SK-N-SH (cell line): ENCODE data around the gene SERPINB3. TPM values are rescaled to one million over a fixed set of nuclear protein-coding genes. Genes with fewer than 3 reads are reported as not detected.
"Not testable (repeated sequence)": the region's sequence is repeated elsewhere in the genome, so short reads cannot be mapped to it uniquely, and the experiment has no call there.

Experiments used
- CTCF ChIA-PET: fragments of 300-600, 350-600 bp; formaldehyde crosslinking; extraction: SDS; loops from one replicate; lab custom pipeline; 2021; lab: Yijun Ruan, JAX
- POLR2A ChIA-PET: fragments of 350-600 bp; sonication (Branson Sonifier 250); formaldehyde crosslinking; extraction: SDS; loops from one replicate; lab custom pipeline; 2020; ENCODE audit warnings: antibody characterized with exemption, inconsistent platforms; lab: Yijun Ruan, JAX
- DNase-seq: peaks from one replicate; pipeline ENCODE4 v3.0.0; 2012
- H2AFZ ChIP-seq: fragments of 200-600 bp; sonication (generic); 2 replicates; pipeline ENCODE4 v1.8.1; 2016; ENCODE audit warnings: antibody characterized with exemption, mild to moderate bottlenecking, low read depth
- H3F3A ChIP-seq: fragments of 200-600 bp; sonication (generic); replicated peaks from 2 replicates; pipeline ENCODE3; 2016; ENCODE audit warnings: antibody characterized with exemption, mild to moderate bottlenecking; ENCODE audit not compliant: insufficient read depth
- H3K27ac ChIP-seq, 2 experiments: fragments of 200-500 bp in 1 of 2; fragments of 200-600 bp in 1 of 2; sonication (Bioruptor generic) in 1 of 2; sonication (generic), shearing (Covaris generic) in 1 of 2; 2 replicates each; pipeline versions ENCODE4 v1.5.1 to v1.6.1; 2014 to 2016; ENCODE audit warnings: low read depth in 2 of 2, inconsistent platforms in 1 of 2, low read length in 1 of 2, mild to moderate bottlenecking in 1 of 2, mixed read lengths in 1 of 2
- H3K27me3 ChIP-seq: fragments of 200-600 bp; sonication (generic), shearing (Covaris generic); 2 replicates; pipeline ENCODE4 v1.6.1; 2016; ENCODE audit warnings: mixed run types; ENCODE audit not compliant: insufficient read depth
- H3K36me3 ChIP-seq, 2 experiments: fragments of 200-500 bp in 1 of 2; fragments of 200-600 bp in 1 of 2; sonication (Bioruptor generic) in 1 of 2; sonication (generic) in 1 of 2; replicated peaks in 1 of 2; 2 replicates each; pipeline versions ENCODE3 to v1.5.1; 2014 to 2016; ENCODE audit warnings: low read length in 1 of 2, mild to moderate bottlenecking in 1 of 2; ENCODE audit not compliant: insufficient read depth in 2 of 2, control insufficient read depth in 1 of 2
- H3K4me1 ChIP-seq, 2 experiments: fragments of 200-500 bp in 1 of 2; fragments of 200-600 bp in 1 of 2; sonication (Bioruptor generic) in 1 of 2; sonication (generic), shearing (Covaris generic) in 1 of 2; 2 replicates each; pipeline versions ENCODE4 v1.5.1 to v1.6.1; 2014 to 2016; ENCODE audit warnings: low read depth in 1 of 2, low read length in 1 of 2, mixed run types in 1 of 2; ENCODE audit not compliant: insufficient read depth in 2 of 2, control insufficient read depth in 1 of 2
- H3K4me2 ChIP-seq: fragments of 200-600 bp; sonication (generic), shearing (Covaris generic); 2 replicates; pipeline ENCODE4 v1.6.1; 2017; ENCODE audit warnings: mixed run types
- H3K4me3 ChIP-seq, 2 experiments: fragments of 200-500 bp in 1 of 2; fragments of 200-600 bp in 1 of 2; sonication (Bioruptor generic) in 1 of 2; sonication (generic), shearing (Covaris generic) in 1 of 2; 2 replicates each; pipeline versions ENCODE4 v1.5.1 to v1.8.1; 2014 to 2016; ENCODE audit warnings: low read depth in 2 of 2, inconsistent platforms in 1 of 2, low read length in 1 of 2, mild to moderate bottlenecking in 1 of 2, mixed read lengths in 1 of 2, moderate library complexity in 1 of 2
- H3K79me2 ChIP-seq: fragments of 200-600 bp; sonication (generic); 2 replicates; pipeline ENCODE4 v1.8.1; 2017; ENCODE audit warnings: mild to moderate bottlenecking; ENCODE audit not compliant: insufficient read depth
- H3K9ac ChIP-seq: fragments of 200-600 bp; sonication (generic); 2 replicates; pipeline ENCODE4 v1.6.1; 2017; ENCODE audit warnings: mixed run types
- H3K9me2 ChIP-seq: fragments of 200-600 bp; sonication (generic); 2 replicates; pipeline ENCODE4 v1.6.1; 2017; ENCODE audit warnings: mixed run types
- H3K9me3 ChIP-seq: fragments of 200-600 bp; sonication (generic); 2 replicates; pipeline ENCODE4 v1.6.1; 2017; ENCODE audit warnings: mixed run types, mild to moderate bottlenecking, moderate library complexity
- H4K20me1 ChIP-seq: fragments of 200-600 bp; sonication (generic); 2 replicates; pipeline ENCODE4 v1.6.1; 2017; ENCODE audit warnings: mild to moderate bottlenecking, mixed run types; ENCODE audit not compliant: insufficient read depth
- EP300 ChIP-seq, 2 experiments: IDR thresholded peaks; 2 replicates each; pipeline versions ENCODE4 v1.4.0 to v1.6.1; 2012; ENCODE audit warnings: borderline replicate concordance in 1 of 2, low read depth in 1 of 2, low read length in 1 of 2
- FOSL2 ChIP-seq: IDR thresholded peaks from 2 replicates; pipeline ENCODE4 v1.4.0; 2012; ENCODE audit warnings: low read depth, mild to moderate bottlenecking, moderate library complexity, borderline replicate concordance
- JUND ChIP-seq: IDR thresholded peaks from 2 replicates; pipeline ENCODE4 v1.4.0; 2012
- MEF2A ChIP-seq: IDR thresholded peaks from 2 replicates; pipeline ENCODE4 v1.4.0; 2012; ENCODE audit warnings: low read depth, borderline replicate concordance
- NFIC ChIP-seq: IDR thresholded peaks from 2 replicates; pipeline ENCODE4 v1.4.0; 2012; ENCODE audit warnings: borderline replicate concordance
- TAF1 ChIP-seq: IDR thresholded peaks from 2 replicates; pipeline ENCODE4 v1.6.1; 2012; ENCODE audit warnings: low read depth, mild to moderate bottlenecking, low read length, moderate library complexity, borderline replicate concordance
- TCF12 ChIP-seq: IDR thresholded peaks from 2 replicates; pipeline ENCODE4 v1.4.0; 2012
- ZBTB33 ChIP-seq: IDR thresholded peaks from 2 replicates; pipeline ENCODE4 v1.4.0; 2012; ENCODE audit warnings: low read depth, borderline replicate concordance
- WGBS: methylation state at CpG from one replicate; pipeline ENCODE4 v1.1.6; 2017; ENCODE audit warnings: low lambda C conversion rate; 5-methylcytosine and 5-hydroxymethylcytosine counted together
- polyA plus RNA-seq, 3 experiments: library from polyadenylated mRNA; depleted of rRNA; stranded (reverse); fragments of >200 nt; gene quantifications; 2 replicates each; pipeline ENCODE4 v1.2.3, GENCODE V29; 2012
- TF ChIP-seq, protein P1 (sequence below): IDR thresholded peaks from 2 replicates; pipeline ENCODE4; 2012

The SERPINB3 gene
- polyA plus RNA-seq, 1 of the 3 experiments (the other 2 are of a cell fraction), result 0.07 TPM

GRCh38 chr18:63664571-63664970 is 2.9 kb upstream of the SERPINB3 start (continued):
- TF ChIP-seq TAF1, result no peak

DNA sequence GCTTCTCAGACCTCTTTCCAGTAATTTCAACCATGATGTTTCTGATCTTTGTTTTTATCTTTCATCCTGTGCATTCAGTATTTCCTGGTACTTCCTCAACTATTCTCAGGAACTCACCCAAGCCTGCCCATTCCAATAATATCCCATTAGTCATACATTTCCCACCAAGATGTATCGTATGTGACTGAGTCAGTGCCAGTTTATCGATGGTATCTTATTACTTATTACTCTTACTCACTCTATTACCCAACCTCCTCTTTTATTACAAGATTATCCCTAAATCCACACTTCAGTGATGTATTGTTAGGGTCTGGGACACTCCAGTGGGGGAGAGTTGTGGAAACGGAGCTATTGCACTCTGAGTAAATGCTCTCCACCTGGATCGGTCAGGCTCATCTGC is 2.8 kb downstream of the SERPINB3 start:
- DNase-seq, H2AFZ ChIP-seq, H3K4me2 ChIP-seq, H3K9me3 ChIP-seq, H3K9ac ChIP-seq, H3K4me3 ChIP-seq, H3K36me3 ChIP-seq, H3F3A ChIP-seq, H3K9me2 ChIP-seq, H3K4me1 ChIP-seq, H4K20me1 ChIP-seq, POLR2A ChIA-PET, H3K27ac ChIP-seq, H3K79me2 ChIP-seq, H3K27me3 ChIP-seq: not testable (repeated sequence)
- TF ChIP-seq JUND (peak; percentile 40; the same call in 1 of the 2 replicates), EP300 (IDR thresholded peaks at IDR 0.05; ENCODE audit: borderline replicate concordance in 1 of 2, low read depth in 1 of 2, low read length in 1 of 2) (peak in 1 of 2 experiments; percentile 30; a peak in 1 of 4 replicates), MEF2A (0 out of 2 replicates have a peak, but pooled peaks have one; percentile 29), FOSL2 (peak; percentile 29; the same call in 1 of the 2 replicates)
- TF ChIP-seq, protein P1, sequence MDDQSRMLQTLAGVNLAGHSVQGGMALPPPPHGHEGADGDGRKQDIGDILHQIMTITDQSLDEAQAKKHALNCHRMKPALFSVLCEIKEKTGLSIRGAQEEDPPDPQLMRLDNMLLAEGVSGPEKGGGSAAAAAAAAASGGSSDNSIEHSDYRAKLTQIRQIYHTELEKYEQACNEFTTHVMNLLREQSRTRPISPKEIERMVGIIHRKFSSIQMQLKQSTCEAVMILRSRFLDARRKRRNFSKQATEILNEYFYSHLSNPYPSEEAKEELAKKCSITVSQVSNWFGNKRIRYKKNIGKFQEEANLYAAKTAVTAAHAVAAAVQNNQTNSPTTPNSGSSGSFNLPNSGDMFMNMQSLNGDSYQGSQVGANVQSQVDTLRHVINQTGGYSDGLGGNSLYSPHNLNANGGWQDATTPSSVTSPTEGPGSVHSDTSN, result peak; percentile 23; the same call in 1 of the 2 replicates
- WGBS, result 20% methylated on average over 4 of the region's 4 CpGs
- CTCF ChIA-PET, result interaction anchor here (1.4 kb wide), 1 partner anchor 141 kb away, joined by 4 read pairs; no protein-coding TSS in a partner anchor

- H3K4me1 ChIP-seq, H3K9me3 ChIP-seq, H3K4me3 ChIP-seq, POLR2A ChIA-PET, H3K4me2 ChIP-seq, H3F3A ChIP-seq, H2AFZ ChIP-seq, H3K27ac ChIP-seq, H3K36me3 ChIP-seq, H3K9ac ChIP-seq, H3K79me2 ChIP-seq, H3K9me2 ChIP-seq, DNase-seq, H4K20me1 ChIP-seq, CTCF ChIA-PET, H3K27me3 ChIP-seq: not testable (repeated sequence)
- 6% methylated on average over 3 of the region's 3 CpGs for WGBS
Measured at GRCh38 chr18:63650271-63650670, 11.4 kb downstream of the SERPINB3 start.

GRCh38 chr18:63648241-63648640 is 13.5 kb downstream of the SERPINB3 start:
- no peaks in the 10 kb centered on the region for H3K79me2 ChIP-seq
- POLR2A ChIA-PET, result no interaction called here
- CTCF ChIA-PET, result no interaction called here
- no peak overlapping the region for H3K4me3 ChIP-seq
- H3K9ac ChIP-seq, result no peak overlapping the region
- H3K4me2 ChIP-seq, result peak overlapping the region; percentile 41; the same call in 1 of the 2 replicates
- WGBS, result 3% methylated on average over 7 of the region's 7 CpGs
- H2AFZ ChIP-seq, result peak overlapping the region; percentile 50; the same call in 1 of the 2 replicates
- no peaks in the 10 kb centered on the region for H4K20me1 ChIP-seq
- no peaks in the 10 kb centered on the region for H3K27me3 ChIP-seq
- no peaks in the 10 kb centered on the region for H3K36me3 ChIP-seq
- no peak for DNase-seq
- H3K9me3 ChIP-seq, result no peaks in the 10 kb centered on the region
- H3K4me1 ChIP-seq, result peaks cover 0 to 6% of the 10 kb centered on the region in 2 experiments; a peak in 1 of 4 replicates
- peak overlapping the region in 1 of 2 experiments; percentile 44; a peak in 2 of 4 replicates for H3K27ac ChIP-seq
- peak; percentile 36; the same call in 1 of the 2 replicates for TF ChIP-seq FOSL2
- TF ChIP-seq TCF12, result peak; percentile 23; the same call in 1 of the 2 replicates
- TF ChIP-seq NFIC, result peak; percentile 15; the same call in 1 of the 2 replicates
- no peak for TF ChIP-seq ZBTB33
- no peaks in the 10 kb centered on the region for H3K9me2 ChIP-seq
- no peaks in the 10 kb centered on the region for H3F3A ChIP-seq
